NCI-H524 (cell line): ENCODE measurements around the gene NPHP1.
"Not testable (repeated sequence)": the region's sequence is repeated elsewhere in the genome, so short reads cannot be mapped to it uniquely, and the experiment has no call there.

Source experiments
- DNase-seq, 2 experiments: peaks; one replicate each; lab custom pipeline; 2025; lab: John Stamatoyannopoulos, UW

NPHP1 gene

GRCh38 chr2:110197452-110197851, 7.4 kb downstream of the NPHP1 start:
- DNase-seq, result no peak

DNA sequence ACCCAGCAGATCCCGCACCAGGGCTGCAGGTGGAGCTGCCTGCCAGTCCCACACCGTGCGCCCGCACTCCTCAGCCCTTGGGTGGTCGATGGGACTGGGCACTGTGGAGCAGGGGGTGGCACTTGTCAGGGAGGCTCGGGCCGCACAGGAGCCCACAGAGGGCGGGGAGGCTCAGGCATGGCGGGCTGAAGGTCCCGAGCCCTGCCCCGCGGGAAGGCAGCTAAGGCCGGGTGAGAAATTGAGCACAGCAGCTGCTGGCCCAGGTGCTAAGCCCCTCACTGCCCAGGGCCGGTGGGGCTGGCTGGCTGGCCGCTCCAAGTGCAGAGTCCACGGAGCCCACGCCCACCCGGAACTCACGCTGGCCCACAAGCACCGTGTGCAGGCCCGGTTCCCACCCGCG, 14.6 kb downstream of the NPHP1 start:
- DNase-seq, result not testable (repeated sequence)

DNA sequence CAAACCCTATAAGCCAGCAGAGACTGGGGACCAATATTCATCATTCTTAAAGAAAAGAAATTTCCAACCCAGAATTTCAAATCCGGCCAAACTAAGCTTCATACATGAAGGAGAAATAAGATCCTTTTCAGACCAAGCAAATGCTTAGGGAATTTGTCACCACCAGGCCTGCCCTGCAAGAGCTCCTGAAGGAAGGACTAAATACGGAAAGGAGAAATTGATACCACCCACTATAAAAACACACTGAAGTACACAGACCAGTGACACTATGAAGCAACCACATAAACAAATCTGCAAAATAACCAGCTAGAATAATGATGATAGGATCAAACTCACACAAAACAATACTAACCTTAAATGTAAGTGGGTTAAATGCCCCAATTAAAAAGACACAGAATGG, 22.4 kb downstream of the NPHP1 start:
- no peak for DNase-seq

DNA sequence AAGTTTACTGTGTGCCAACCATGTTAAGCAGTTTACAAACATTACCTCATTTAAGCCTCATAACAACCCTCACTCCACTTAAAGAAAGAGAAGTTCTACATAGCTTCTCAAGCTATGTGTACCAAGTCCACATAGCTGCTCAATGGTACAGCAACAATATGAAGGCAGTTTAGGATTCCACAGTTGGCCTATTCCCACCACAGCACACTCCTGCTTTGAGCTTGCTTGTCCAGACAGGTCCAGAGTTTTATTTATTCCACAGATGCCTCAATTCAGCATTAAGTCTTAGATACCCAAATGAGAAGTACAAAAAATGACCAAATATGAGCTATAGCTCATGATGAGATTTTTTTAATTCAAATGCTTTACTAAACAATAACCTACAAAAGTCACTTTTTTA, 24.8 kb downstream of the NPHP1 start:
- no peak for DNase-seq

- DNase-seq, result no peak
Measured at GRCh38 chr2:110173523-110173922, 31.3 kb downstream of the NPHP1 start.

GRCh38 chr2:110172506-110172905, 32.3 kb downstream of the NPHP1 start:
- no peak for DNase-seq

GRCh38 chr2:110170102-110170501, 34.7 kb downstream of the NPHP1 start:
- DNase-seq, result no peak

DNA sequence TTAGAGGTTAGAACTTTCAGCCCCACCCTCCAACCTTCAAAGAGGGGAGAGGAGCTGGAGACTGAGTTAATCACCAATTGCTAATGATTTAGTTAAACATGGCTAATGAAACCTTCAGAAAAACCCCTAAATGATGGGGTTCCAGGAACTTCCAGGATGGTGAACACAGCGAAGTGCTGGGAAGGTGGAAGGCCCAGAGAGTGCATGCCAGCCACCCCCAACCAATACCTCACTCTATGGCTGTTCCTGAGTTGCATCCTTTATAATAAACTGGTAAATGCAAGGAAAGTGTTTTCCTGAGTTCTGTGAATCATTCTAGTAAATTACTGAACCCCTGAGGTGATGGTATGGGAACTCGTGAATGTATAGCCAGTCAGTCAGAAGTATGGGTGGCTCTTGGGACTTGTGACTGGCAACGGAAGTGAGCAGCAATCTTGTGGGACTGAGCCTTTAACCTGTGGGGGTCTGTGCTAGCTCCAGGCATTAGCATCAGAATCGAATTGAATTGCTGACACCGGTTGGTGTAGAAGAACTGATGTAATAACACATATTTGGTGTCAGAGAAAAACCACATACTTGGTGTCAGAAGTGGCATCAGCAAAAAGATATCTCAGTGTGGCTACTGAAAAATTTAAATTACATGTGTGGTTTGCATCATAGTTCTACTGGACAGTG, 37.4 kb downstream of the NPHP1 start:
- no peak for DNase-seq

GRCh38 chr2:110166266-110166665, 38.5 kb downstream of the NPHP1 start:
- no peak for DNase-seq

GRCh38 chr2:110157153-110157793, 47.5 kb downstream of the NPHP1 start:
- DNase-seq, result peak in 1 of 2 experiments; percentile 34

- DNase-seq, result not testable (repeated sequence)
Measured at GRCh38 chr2:110154828-110155227, 50.0 kb downstream of the NPHP1 start.

DNA sequence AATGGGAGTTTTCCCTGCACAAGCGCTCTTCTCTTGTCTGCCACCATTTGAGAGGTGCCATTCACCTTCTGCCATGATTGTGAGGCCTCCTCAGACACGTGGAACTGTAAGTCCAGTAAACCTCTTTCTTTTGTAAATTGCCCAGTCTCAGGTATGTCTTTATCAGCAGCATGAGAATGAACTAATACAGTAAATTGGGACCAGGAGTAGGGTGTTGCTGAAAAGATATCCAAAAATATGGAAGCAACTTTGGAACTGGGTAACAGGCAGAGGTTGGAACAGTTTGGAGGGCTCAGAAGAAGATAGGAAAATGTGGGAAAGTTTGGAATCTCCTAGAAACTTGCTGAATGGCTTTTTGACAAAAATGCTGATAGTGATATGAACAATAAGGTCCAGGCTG, 50.6 kb downstream of the NPHP1 start:
- not testable (repeated sequence) for DNase-seq

GRCh38 chr2:110153416-110153815, 51.4 kb downstream of the NPHP1 start:
- no peak for DNase-seq

GRCh38 chr2:110152943-110153342, 51.9 kb downstream of the NPHP1 start:
- no peak for DNase-seq

- no peak for DNase-seq
Measured at GRCh38 chr2:110149330-110150220, 55.2 kb downstream of the NPHP1 start.

DNA sequence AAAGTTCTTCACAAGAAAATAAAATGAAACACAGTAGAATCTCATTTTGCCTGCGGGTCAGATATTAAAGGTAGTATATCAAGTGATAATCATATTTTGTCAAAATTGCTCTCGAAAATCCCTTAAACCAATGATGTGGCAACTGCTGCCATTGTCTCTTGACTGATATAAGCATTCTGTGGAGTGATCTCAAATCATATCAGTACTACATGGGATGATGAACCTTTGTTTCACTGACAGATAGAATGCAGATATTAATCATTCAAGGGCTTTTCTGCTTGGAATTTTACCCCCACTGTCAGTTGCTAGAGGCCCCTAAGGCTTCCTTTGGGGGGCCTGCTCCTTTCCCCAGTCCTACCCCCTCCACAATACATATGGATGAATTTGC, 57.9 kb downstream of the NPHP1 start:
- DNase-seq, result no peak

DNA sequence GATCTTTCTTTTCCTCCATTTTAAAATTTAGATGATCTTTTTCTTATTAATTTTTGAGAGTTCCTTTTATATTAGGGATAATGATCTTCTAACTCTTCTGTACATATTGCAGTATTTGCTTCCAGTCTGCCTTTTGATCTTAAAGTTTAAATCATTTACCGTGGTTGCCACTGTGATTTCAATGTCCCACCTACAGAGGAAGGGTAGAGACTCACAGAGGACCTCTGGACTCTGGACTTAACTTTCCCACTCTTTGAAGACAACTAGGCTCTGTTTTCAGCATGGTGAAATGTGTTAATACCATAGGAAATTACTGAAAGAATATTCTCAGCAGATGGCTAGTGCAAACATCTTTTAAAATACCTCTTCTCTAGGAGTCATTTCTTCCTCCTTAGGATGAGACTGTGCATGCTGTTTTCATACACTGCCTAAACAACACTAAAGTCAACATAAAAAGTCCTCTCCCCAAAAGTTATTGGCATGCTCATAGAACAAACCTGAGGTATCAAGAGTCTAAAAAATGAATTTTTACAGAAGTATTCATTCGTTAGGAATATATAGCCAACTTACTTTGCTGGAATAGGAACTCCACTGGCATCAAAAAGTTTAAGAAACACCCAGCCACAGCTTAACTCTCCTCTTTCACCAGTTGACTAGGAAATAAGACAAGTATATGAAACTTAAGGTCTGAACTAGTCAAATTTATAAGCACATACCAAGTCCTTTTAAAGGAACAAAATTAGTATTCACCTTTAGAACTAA, 58.4 kb downstream of the NPHP1 start:
- no peak for DNase-seq

- no peak for DNase-seq
Measured at GRCh38 chr2:110143982-110144381, 60.8 kb downstream of the NPHP1 start.

- DNase-seq, result no peak
Measured at GRCh38 chr2:110140401-110140800, 64.4 kb downstream of the NPHP1 start.

- no peak for DNase-seq
Measured at GRCh38 chr2:110134025-110134424, 70.8 kb downstream of the NPHP1 start.

- DNase-seq, result no peak
Measured at GRCh38 chr2:110131166-110131565, 73.6 kb downstream of the NPHP1 start.

- no peak for DNase-seq
Measured at GRCh38 chr2:110130757-110131156, 74.1 kb downstream of the NPHP1 start.
